Ovary (tissue), 3 donors: ENCODE measurements around the gene JARID2.

Experiments used
- EP300 ChIP-seq: sonication (generic); formaldehyde crosslinking; IDR thresholded peaks from one replicate; pipeline ENCODE4 v1.6.1; 2017; ENCODE audit warnings: antibody characterized with exemption
- TF ChIP-seq, protein P1 (sequence below), 3 donors: fragments of 450-650 bp in 2 of 3; fragments of 200-600 bp in 1 of 3; IDR thresholded peaks; one replicate each; pipeline versions ENCODE4 v1.5.1 to v1.8.0; 2016 to 2022; ENCODE audit warnings: antibody characterized with exemption in 3 of 3, mild to moderate bottlenecking in 1 of 3
- donor health status: DM: no; HTN: no; CAD: no.

DNA sequence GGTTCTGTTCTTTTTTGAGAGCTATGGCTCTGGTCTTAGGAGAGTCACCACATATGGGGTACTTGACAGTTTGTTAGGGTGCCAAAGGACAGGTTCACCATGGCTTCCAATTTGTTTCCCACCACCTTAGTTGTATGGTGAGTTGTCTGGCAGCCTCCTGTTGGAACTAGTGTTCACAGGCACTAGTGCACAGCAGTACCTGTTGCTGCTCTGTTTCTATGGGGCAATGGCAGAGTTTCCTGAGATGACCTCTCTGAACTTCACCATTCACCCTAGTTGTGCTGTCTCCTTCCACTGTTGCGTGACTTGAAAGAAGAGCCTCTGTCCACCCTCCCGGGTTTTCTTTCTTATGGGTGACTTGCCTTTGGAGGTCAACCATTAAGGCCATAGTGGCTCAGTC is 129.1 kb downstream of the JARID2 start:
- TF ChIP-seq, protein P1, sequence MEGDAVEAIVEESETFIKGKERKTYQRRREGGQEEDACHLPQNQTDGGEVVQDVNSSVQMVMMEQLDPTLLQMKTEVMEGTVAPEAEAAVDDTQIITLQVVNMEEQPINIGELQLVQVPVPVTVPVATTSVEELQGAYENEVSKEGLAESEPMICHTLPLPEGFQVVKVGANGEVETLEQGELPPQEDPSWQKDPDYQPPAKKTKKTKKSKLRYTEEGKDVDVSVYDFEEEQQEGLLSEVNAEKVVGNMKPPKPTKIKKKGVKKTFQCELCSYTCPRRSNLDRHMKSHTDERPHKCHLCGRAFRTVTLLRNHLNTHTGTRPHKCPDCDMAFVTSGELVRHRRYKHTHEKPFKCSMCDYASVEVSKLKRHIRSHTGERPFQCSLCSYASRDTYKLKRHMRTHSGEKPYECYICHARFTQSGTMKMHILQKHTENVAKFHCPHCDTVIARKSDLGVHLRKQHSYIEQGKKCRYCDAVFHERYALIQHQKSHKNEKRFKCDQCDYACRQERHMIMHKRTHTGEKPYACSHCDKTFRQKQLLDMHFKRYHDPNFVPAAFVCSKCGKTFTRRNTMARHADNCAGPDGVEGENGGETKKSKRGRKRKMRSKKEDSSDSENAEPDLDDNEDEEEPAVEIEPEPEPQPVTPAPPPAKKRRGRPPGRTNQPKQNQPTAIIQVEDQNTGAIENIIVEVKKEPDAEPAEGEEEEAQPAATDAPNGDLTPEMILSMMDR (IDR thresholded peaks at IDR 0.05) = no peak
- TF ChIP-seq EP300 = no peak
